GM21786 (cell line): ENCODE measurements around the gene FOXRED2.
A peak's percentile ranks its signal among the peaks of the same experiment; 100 is the strongest.
"Not testable (repeated sequence)": the region's sequence is repeated elsewhere in the genome, so short reads cannot be mapped to it uniquely, and the experiment has no call there.

ENCODE experiments used
- ATAC-seq: cut with Tn5 transposase; IDR thresholded peaks from one replicate; pipeline ENCODE4 v1.9.1; 2021; ENCODE audit not compliant: unreplicated experiment

FOXRED2 gene

GRCh38 chr22:36519906-36520305, 13.1 kb upstream of the FOXRED2 start:
- not testable (repeated sequence) for ATAC-seq

- no peak for ATAC-seq
These were observed 7.9 kb upstream of the FOXRED2 start for GRCh38 chr22:36514766-36515165.

GRCh38 chr22:36512991-36513390, 6.2 kb upstream of the FOXRED2 start:
- no peak for ATAC-seq

GRCh38 chr22:36512333-36512732, 5.5 kb upstream of the FOXRED2 start:
- no peak for ATAC-seq

GRCh38 chr22:36510966-36511881, 4.4 kb upstream of the FOXRED2 start:
- no peak for ATAC-seq

GRCh38 chr22:36510384-36510783, 3.5 kb upstream of the FOXRED2 start:
- ATAC-seq = no peak

GRCh38 chr22:36507518-36508010, 724 bp upstream of the FOXRED2 start:
- no peak for ATAC-seq

- ATAC-seq = no peak
These were observed 723 bp downstream of the FOXRED2 start for GRCh38 chr22:36505998-36506635.

- ATAC-seq = no peak
These were observed 8.8 kb downstream of the FOXRED2 start for GRCh38 chr22:36497910-36498665.

- peak; percentile 43 for ATAC-seq
These were observed 13.1 kb downstream of the FOXRED2 start for GRCh38 chr22:36493690-36494110.

- no peak for ATAC-seq
These were observed 14.7 kb downstream of the FOXRED2 start for GRCh38 chr22:36492109-36492508.

- ATAC-seq = no peak
These were observed 15.7 kb downstream of the FOXRED2 start for GRCh38 chr22:36491155-36491554.

- no peak for ATAC-seq
These were observed 20.0 kb downstream of the FOXRED2 start for GRCh38 chr22:36486619-36487384.

- peak; percentile 79 for ATAC-seq
These were observed 25.3 kb downstream of the FOXRED2 start, which contains the start of gene TXN2 for GRCh38 chr22:36481393-36482168. TXN2 (minus strand) TSS chr22:36481640; CDS start chr22:36480837, 803 bp downstream.

GRCh38 chr22:36480941-36481392, 25.9 kb downstream of the FOXRED2 start:
- no peak for ATAC-seq

- ATAC-seq = no peak
These were observed 27.9 kb downstream of the FOXRED2 start for GRCh38 chr22:36478966-36479365.

- ATAC-seq = no peak
These were observed 31.5 kb downstream of the FOXRED2 start for GRCh38 chr22:36475341-36475740.

- ATAC-seq = no peak
These were observed 34.2 kb downstream of the FOXRED2 start for GRCh38 chr22:36472689-36473088.

GRCh38 chr22:36471341-36471821, 35.5 kb downstream of the FOXRED2 start:
- no peak for ATAC-seq

- ATAC-seq = no peak
These were observed 35.9 kb downstream of the FOXRED2 start for GRCh38 chr22:36470994-36471331.
